HG02981 (cell line): ENCODE results near the gene GJD4.

Experiments
- ATAC-seq: cut with Tn5 transposase; IDR thresholded peaks from one replicate; pipeline ENCODE4 v1.9.1; 2021; ENCODE audit warnings: mild to moderate bottlenecking, moderate library complexity; ENCODE audit not compliant: unreplicated experiment

Gene GJD4

GRCh38 chr10:35613107-35613440 lies 7.9 kb downstream of the GJD4 start:
- no peak for ATAC-seq

DNA sequence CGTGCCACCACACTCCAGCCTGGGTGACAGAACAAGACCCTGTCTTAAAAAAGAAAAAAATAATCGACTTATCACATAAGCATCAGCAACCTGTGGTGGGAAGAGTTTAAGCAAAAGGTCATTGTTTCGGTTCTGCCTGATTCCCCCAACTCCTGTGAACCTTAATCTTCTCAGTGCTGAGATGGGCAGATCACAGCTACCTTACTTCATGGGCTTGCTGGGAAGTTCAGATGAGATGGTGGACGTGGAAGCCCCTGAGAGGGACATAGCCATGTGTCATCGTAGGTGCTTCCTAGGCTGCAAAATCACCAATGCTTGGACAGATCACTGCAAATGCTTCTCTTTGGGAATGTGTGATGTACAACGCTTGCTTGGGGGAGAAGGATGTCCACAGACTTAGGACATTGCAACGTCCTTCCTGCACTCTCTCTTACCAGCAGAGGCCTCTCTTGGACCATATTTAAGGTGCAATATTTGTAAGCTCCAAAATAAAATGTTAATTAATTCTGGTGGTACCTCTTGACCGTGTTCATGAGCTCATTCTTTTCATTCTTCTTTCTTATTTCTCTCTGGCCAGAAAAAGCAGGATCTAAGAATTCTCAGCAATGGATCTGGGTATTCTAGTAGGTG lies 8.6 kb downstream of the GJD4 start:
- no peak for ATAC-seq

DNA sequence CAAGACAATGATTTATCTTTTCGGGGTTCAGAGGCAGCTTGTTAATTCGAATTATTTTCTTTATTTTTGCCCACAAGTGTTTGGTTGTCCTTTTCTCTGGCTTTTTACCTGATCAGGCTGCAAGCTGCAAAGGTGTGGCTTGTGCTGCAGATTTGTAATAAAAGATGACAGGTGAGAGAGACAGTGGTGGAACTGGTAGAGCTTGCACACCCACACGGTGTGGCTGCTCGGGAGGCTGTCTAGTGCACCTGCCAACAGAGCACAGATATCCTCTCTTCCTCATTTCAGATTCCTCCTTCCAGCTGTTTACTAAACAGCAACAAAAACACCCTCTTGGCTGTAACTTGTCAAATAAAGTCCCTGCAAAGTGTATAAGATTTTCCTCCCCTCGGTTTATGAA lies 9.2 kb downstream of the GJD4 start:
- no peak for ATAC-seq

GRCh38 chr10:35626971-35627507 lies 21.9 kb downstream of the GJD4 start:
- no peak for ATAC-seq

DNA sequence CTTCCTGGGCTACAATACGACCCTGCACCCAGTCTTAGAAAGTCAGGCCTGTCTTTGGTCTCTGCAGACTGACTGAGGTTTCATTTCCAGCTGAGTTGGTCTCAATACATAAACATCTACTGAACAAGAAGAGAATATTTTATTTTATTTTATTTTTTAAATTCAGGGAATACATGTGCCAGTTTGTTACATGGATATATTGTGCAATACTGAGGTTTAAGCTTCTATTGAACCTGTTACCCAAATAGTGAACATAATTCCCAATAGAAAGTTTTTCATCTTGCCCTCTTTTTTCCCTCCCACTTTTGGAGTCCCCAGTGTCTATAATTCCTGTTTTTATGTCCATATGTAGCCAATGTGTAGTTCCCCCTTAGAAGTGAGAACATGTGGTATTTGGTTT lies 26.3 kb downstream of the GJD4 start:
- no peak for ATAC-seq

DNA sequence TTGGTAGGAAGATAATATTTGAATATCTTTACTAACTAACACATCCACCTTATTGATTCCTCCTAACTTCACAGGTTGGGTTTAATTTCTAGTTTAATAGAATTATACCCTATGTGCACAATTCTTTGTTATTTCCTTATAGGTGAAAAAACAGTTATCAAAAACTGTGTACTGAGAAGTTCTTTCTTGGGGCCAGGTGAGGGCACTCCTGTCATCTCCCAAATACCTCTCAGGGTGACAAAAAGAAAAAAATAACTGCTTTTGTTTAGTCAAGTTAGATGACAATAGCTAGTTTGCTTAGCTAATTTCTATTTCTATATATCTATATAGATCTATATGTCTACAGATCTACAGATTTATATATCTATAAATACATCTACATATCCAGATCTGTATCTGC lies 26.9 kb downstream of the GJD4 start:
- no peak for ATAC-seq

DNA sequence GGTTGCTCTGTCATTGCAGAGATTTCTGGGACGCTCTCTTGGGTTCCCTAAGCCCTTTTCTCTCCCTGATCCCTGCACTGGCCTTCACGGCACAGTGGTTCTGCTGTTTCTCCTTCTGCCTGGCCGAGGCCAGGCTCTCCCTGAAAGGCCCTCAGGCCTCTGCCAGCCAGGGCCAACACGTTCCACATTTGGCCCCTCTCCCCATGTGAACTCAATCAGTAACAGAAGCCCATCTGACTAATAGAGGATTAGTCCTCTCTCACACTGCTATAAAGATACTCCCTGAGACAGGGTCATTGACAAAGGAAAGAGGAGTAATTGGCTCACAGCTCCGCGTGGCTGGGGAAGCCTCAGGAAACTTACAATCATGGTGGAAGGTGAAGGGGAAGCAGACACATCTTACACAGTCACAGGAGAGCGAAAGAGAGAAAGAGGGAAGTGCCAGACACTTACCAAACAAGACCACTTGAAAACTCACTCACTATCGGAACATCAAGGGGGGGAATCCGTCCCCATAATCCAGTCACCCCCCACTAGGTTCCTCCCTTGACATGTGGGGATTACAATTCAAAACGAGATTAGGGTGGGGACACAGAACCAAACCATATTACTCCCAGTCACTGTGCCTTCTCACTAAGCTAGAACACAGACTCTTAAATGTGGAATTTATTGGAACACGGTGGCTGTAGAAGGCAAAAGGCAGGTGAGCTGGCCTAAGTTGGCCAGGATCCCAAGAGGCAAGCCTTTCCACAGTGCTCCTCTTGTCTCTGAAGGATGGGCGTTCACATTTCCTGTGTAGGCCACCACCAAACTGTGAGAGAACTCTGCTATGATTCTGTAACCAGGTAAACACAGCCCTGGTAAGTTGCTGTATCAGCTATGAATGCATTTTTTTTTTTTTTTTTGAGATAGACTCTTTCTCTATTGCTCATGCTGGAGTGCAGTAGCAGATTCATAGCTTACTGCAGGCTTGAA lies 28.2 kb downstream of the GJD4 start:
- ATAC-seq, result no peak

DNA sequence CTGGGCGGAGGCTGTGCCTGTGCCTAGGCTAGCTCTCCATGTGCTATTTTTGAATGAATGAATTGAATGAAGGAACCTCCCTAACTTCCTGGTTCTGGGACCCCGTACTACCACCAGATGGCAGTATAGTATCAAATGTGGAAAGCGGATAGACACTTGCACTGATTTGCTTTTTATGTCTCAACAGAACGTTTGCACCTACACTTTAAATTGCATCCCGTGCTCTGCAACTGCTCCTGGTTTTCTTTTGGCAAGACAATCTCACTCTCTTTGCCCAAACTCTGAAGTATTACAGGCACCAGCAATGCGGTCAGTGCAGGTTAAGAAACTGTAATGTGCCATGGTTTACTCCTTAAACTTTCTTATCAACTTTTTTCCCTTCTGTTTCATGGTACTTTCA lies 30.4 kb downstream of the GJD4 start:
- peak; percentile 69 for ATAC-seq

DNA sequence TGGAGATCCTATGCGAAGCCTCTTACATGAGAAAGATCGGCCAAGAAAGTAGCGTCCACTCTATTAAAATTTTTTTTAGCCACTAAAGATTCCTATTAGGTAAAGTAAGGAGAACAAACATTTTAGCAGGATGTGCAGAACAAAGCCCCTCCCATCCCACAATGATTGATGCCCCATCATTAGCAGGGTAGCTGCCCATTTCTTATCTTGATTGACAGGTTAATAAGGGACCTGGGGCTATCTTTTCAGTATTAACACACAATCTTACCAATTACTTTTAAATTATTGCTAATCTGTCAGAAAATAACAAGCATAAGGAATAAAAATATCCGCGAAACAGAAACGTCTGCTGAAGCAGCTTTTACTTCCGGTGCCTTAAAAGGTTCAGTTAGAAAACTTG lies 31.8 kb downstream of the GJD4 start:
- ATAC-seq, result no peak

GRCh38 chr10:35637462-35637861 lies 32.3 kb downstream of the GJD4 start:
- no peak for ATAC-seq

GRCh38 chr10:35638101-35638500 lies 33.0 kb downstream of the GJD4 start:
- ATAC-seq, result no peak

DNA sequence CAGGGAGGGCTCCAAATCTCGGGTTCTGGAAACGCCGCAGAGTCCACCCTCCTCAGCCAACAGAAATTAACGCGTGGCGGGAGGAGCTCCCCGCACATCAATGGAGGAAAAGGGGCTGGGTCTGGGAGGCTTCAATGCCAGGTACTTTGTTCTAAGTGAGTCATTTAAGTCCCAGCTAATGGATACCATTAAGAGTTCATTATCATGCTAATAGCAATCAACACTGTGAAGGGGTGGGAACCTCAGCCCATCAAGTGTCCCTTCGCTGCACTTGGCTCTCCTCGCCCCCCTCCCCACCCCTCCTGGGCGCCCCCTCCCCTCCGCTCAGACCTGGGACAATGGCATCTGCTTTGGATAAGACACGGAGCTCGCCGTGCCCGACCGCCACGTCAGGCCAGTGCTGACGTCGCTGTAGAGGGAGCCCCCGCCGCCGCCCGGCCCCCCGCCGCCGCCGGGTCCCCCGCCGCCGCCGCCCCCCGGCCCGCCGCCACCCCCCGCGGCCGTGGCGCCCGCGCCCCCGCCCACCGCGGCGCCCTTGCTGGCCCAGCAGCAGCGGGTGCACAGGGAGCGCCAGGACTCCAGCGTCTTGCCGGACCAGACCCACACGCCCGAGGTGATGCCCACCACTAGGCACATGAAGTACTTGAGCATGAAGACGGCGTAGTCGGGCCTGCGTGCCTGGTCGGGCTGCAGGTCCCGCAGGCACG lies 34.0 kb downstream of the GJD4 start:
- ATAC-seq, result no peak

DNA sequence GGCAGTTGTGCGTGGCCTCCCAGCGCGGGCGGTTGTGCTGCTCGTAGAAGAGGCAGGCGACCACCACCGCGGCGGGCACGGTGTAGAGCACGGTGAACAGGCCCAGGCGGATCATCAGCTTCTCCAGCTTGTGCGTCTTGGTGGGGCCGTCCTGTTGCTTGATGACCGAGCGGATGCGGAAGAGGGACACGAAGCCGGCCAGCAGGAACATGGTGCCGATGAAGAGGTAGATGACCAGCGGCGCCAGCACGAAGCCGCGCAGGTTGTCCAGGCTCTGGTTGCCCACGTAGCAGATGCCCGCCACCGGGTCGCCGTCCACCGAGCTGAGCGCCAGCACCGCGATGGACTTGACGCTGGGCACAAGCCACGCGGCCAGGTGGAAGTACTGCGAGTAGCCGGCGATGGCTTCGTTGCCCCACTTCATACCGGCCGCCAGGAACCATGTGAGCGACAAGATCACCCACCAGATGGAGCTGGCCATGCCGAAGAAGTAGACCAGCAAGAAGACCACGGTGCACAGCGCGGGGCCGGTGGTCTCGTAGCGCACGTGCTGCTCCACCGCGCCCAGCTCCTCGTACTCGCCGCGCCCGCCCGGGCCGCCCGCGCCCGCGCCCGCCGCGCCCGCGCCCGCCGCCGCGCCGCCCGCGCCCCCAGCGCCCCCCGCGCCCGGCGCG lies 34.7 kb downstream of the GJD4 start:
- ATAC-seq, result no peak

DNA sequence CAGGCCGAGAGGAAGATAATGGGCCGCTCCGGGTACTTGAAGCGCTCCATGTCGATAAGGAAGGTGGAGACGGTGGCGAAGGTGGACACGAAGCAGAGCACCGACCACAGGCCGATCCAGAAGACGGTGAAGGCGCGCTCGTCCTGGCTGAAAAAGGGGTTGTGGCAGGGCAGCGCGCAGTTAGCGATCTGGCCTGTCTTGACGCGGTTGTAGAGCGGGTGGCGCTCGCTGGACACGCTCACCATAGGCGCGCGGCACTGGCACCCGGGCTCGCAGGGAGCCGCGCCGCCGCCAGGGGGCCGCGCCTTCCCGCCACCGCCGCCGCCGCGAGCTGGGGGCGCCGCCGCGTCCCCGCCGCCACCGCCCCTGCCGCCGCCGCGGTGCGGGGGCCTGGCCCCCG lies 35.3 kb downstream of the GJD4 start:
- peak; percentile 35 for ATAC-seq

GRCh38 chr10:35640951-35641675 lies 36.0 kb downstream of the GJD4 start:
- peak; percentile 33 for ATAC-seq

DNA sequence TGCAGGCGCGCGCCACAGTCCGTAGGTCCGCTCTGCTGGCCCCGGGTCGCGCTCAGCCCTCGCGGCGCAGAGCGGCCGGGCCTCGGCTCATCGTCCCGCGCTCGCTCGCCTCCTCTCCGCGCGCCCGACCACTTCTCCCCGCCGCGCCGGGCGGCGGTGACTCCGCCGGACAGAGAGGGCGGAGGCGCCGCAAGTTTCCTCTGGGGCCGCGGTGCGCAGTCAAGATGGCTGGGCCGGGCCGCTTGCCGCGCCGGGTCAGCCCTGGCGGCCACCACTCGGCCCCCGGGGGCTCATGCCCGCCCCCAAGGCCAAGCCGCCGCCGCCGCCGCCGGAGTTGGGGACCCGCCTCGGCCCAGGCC lies 36.5 kb downstream of the GJD4 start:
- peak; percentile 20 for ATAC-seq

DNA sequence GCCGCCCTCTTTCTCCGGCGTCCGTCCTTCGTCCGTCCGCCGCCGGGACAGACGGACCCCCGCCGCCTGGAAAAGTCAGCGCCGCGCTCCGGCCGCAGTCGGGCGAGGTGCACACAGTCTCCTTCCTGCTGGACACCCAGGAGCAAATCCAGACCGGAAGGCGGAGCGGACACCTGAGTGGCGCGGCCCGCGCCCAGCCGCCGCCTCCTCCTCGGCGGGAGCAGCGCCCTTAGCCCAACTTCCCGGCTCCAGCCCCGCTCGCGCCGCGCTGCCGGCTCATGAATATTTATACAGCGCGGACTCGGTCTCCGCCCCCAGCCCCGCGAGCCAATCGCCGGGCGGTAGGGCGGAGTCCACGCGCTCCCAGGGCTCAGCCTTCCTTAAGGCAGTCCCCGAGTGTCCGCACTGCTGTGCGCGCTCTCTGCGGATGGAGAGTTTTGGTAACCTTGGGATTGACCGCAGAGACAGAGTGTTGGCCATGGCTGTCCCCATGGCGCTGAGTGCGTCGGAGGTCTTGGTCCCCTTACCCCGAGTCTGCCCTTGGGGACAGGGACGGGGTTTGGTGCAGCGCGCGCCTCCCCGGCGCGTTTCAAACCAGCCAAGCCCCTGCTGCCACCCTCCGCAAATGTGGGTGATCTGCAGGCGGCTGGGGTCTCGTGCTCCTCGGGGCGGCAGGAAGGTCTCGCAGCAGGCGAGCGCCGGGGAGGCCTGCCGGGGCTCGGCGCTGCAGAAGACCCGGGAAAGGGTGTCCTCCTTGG lies 37.1 kb downstream of the GJD4 start, which contains the start of gene FZD8:
Gene FZD8, minus strand, starts transcription at position 262 of the 758 bp plus-strand sequence. CDS start 867 bp downstream, outside the sequence.
- ATAC-seq, result peak; percentile 88

DNA sequence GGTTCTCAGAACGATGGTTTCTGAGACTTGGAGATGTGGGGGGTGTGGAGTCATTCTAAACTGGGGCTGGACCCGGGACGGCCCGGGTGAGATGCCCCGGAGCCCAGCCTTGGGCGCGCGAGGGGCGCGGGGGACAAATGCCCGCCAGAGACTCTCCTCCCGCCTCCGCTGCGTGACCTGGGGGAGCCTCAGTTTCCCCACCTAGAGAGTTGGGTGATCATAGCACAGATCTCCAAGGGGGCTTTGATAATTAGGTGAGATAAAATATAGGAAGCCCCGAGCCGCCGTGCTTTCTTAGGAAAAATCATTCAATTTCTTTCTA lies 37.6 kb downstream of the GJD4 start:
- ATAC-seq, result no peak

- ATAC-seq, result no peak
These were observed 38.3 kb downstream of the GJD4 start for GRCh38 chr10:35643151-35644049.
